H9 (cell line): ENCODE data around the gene MAPK13. TPM values are rescaled to one million over a fixed set of nuclear protein-coding genes. Genes with fewer than 3 reads are reported as not detected.

ENCODE experiments used
- DNase-seq: peaks from one replicate; pipeline ENCODE4 v3.0.0-alpha.2; 2017
- H2AFZ ChIP-seq: one replicate; pipeline ENCODE4 v1.6.1; 2013; ENCODE audit warnings: mild to moderate bottlenecking, low read length, control low read depth, moderate library complexity
- H2AK5ac ChIP-seq: 2 replicates; pipeline ENCODE4 v1.6.1; 2013; ENCODE audit warnings: low read length, control low read depth, mixed read lengths; ENCODE audit not compliant: insufficient read length
- H2BK120ac ChIP-seq: one replicate; pipeline ENCODE4 v1.6.1; 2013; ENCODE audit warnings: low read depth, mild to moderate bottlenecking, low read length, control low read depth, inconsistent platforms; ENCODE audit not compliant: poor library complexity, severe bottlenecking
- H2BK12ac ChIP-seq: 2 replicates; pipeline ENCODE4 v1.6.1; 2013; ENCODE audit warnings: low read length, control low read depth, mixed read lengths, low read depth; ENCODE audit not compliant: insufficient read length
- H2BK15ac ChIP-seq: 2 replicates; pipeline ENCODE4 v1.6.1; 2013; ENCODE audit warnings: low read depth, low read length, control low read depth
- H2BK20ac ChIP-seq: one replicate; pipeline ENCODE4 v1.6.1; 2013; ENCODE audit warnings: low read depth, mild to moderate bottlenecking, low read length, control low read depth, inconsistent platforms; ENCODE audit not compliant: poor library complexity, severe bottlenecking
- H2BK5ac ChIP-seq: 2 replicates; pipeline ENCODE4 v1.6.1; 2013; ENCODE audit warnings: low read length, control low read depth, mixed read lengths; ENCODE audit not compliant: insufficient read length
- H3K14ac ChIP-seq: 2 replicates; pipeline ENCODE4 v1.6.1; 2013; ENCODE audit warnings: low read length, control low read depth; ENCODE audit not compliant: insufficient read depth
- H3K18ac ChIP-seq: 2 replicates; pipeline ENCODE4 v1.6.1; 2013; ENCODE audit warnings: low read depth, mild to moderate bottlenecking, mixed read lengths, low read length, control low read depth; ENCODE audit not compliant: insufficient read length
- H3K23ac ChIP-seq: 2 replicates; pipeline ENCODE4 v1.6.1; 2013; ENCODE audit warnings: low read length, control low read depth, mixed read lengths, low read depth; ENCODE audit not compliant: insufficient read length
- H3K23me2 ChIP-seq: 2 replicates; pipeline ENCODE4 v1.6.1; 2013; ENCODE audit warnings: low read depth, mild to moderate bottlenecking, mixed read lengths, low read length, control low read depth; ENCODE audit not compliant: insufficient read length, poor library complexity, severe bottlenecking
- H3K27ac ChIP-seq: 2 replicates; pipeline ENCODE4 v1.5.1; 2013; ENCODE audit warnings: low read length, control low read depth, mixed read lengths, low read depth; ENCODE audit not compliant: insufficient read length
- H3K27me3 ChIP-seq: 2 replicates; pipeline ENCODE4 v1.6.1; 2013; ENCODE audit warnings: low read length, control low read depth, inconsistent platforms; ENCODE audit not compliant: insufficient read depth
- H3K4ac ChIP-seq: 2 replicates; pipeline ENCODE4 v1.6.1; 2013; ENCODE audit warnings: low read depth, mild to moderate bottlenecking, control low read depth, inconsistent platforms, low read length, moderate library complexity
- H3K4me1 ChIP-seq: 2 replicates; pipeline ENCODE4 v1.6.1; 2013; ENCODE audit warnings: low read length, control low read depth, inconsistent platforms; ENCODE audit not compliant: insufficient read depth
- H3K4me2 ChIP-seq: 2 replicates; pipeline ENCODE4 v1.6.1; 2013; ENCODE audit warnings: low read length, control low read depth, mixed read lengths; ENCODE audit not compliant: insufficient read length, insufficient read depth
- H3K56ac ChIP-seq: 2 replicates; pipeline ENCODE4 v1.6.1; 2013; ENCODE audit warnings: low read depth, mild to moderate bottlenecking, mixed read lengths, low read length, control low read depth; ENCODE audit not compliant: insufficient read length
- H3K79me1 ChIP-seq: 2 replicates; pipeline ENCODE4 v1.6.1; 2013; ENCODE audit warnings: low read depth, mild to moderate bottlenecking, moderate library complexity, low read length, control low read depth, inconsistent platforms; ENCODE audit not compliant: insufficient read depth, poor library complexity, severe bottlenecking
- H3K79me2 ChIP-seq: 2 replicates; pipeline ENCODE4 v1.6.1; 2013; ENCODE audit warnings: low read length, control low read depth, inconsistent platforms; ENCODE audit not compliant: insufficient read depth
- H3K9ac ChIP-seq: 2 replicates; pipeline ENCODE4 v1.6.1; 2013; ENCODE audit warnings: low read length, control low read depth, mixed read lengths; ENCODE audit not compliant: insufficient read length; ENCODE audit errors: extremely low read depth
- H3K9me3 ChIP-seq: one replicate; pipeline ENCODE4 v1.6.1; 2013; ENCODE audit warnings: low read depth, low read length, inconsistent platforms; ENCODE audit not compliant: control insufficient read depth
- H3T11ph ChIP-seq: one replicate; pipeline ENCODE4 v1.6.1; 2013; ENCODE audit warnings: mild to moderate bottlenecking, low read length, control low read depth, inconsistent platforms
- H4K20me1 ChIP-seq: one replicate; pipeline ENCODE4 v1.6.1; 2013; ENCODE audit not compliant: control insufficient read depth, insufficient read length, insufficient read depth
- H4K5ac ChIP-seq: 2 replicates; pipeline ENCODE4 v1.6.1; 2013; ENCODE audit warnings: low read depth, mild to moderate bottlenecking, mixed read lengths, low read length, control low read depth; ENCODE audit not compliant: insufficient read length
- H4K8ac ChIP-seq: replicated peaks from 2 replicates; pipeline ENCODE4 v1.6.1; 2013; ENCODE audit warnings: low read length, control low read depth, mixed read lengths, low read depth; ENCODE audit not compliant: insufficient read length
- H4K91ac ChIP-seq: 2 replicates; pipeline ENCODE4 v1.6.1; 2013; ENCODE audit warnings: low read depth, mild to moderate bottlenecking, moderate library complexity, mixed read lengths, low read length, control low read depth; ENCODE audit not compliant: insufficient read length
- H3K27ac Mint-ChIP-seq, 3 experiments: 2 replicates in 2 of 3; 3 replicates in 1 of 3; pipeline ENCODE4 v1.8.0; 2020 to 2021; ENCODE audit warnings: mixed read lengths in 3 of 3, mild to moderate bottlenecking in 1 of 3, moderate library complexity in 1 of 3
- H3K27me3 Mint-ChIP-seq: 2 replicates; pipeline ENCODE4 v1.8.0; 2021; ENCODE audit warnings: low read depth, mild to moderate bottlenecking, moderate library complexity, mixed read lengths
- H3K36me3 Mint-ChIP-seq, 3 experiments: 2 replicates in 2 of 3; 3 replicates in 1 of 3; pipeline ENCODE4 v1.8.0; 2020 to 2021; ENCODE audit warnings: low read depth in 3 of 3, mixed read lengths in 3 of 3; ENCODE audit not compliant: insufficient read depth in 1 of 3
- H3K4me1 Mint-ChIP-seq, 2 experiments: 2 replicates each; pipeline ENCODE4 v1.8.0; 2020; ENCODE audit warnings: mixed read lengths in 2 of 2
- H3K4me3 Mint-ChIP-seq, 2 experiments: 2 replicates in 1 of 2; 3 replicates in 1 of 2; pipeline ENCODE4 v1.8.0; 2020 to 2021; ENCODE audit warnings: mild to moderate bottlenecking in 2 of 2, mixed read lengths in 2 of 2, moderate library complexity in 1 of 2
- H3K9me3 Mint-ChIP-seq, 2 experiments: 2 replicates in 1 of 2; 3 replicates in 1 of 2; pipeline ENCODE4 v1.8.0; 2020; ENCODE audit warnings: mild to moderate bottlenecking in 2 of 2, mixed read lengths in 2 of 2, moderate library complexity in 1 of 2
- WGBS: extraction: QIAGEN DNeasy Blood & Tissue Kit; methylation state at CpG from one replicate; pipeline ENCODE4 v1.1.7; 2013; ENCODE audit warnings: missing lambda C conversion rate, low lambda C conversion rate, mixed read lengths; ENCODE audit not compliant: insufficient read length; ENCODE audit errors: extremely low coverage; 5-methylcytosine and 5-hydroxymethylcytosine counted together
- total RNA-seq: library from RNA; stranded (reverse); gene quantifications from 2 replicates; pipeline ENCODE4 v1.2.1, GENCODE V29; 2021
- TF ChIP-seq, protein P1 (sequence below): fragments of 200-600 bp; sonication (generic); conservative IDR thresholded peaks from 3 replicates; pipeline ENCODE4 v1.8.0; 2021; ENCODE audit warnings: antibody characterized with exemption, mild to moderate bottlenecking

Gene MAPK13
- total RNA-seq, 1 experiment from 2014 or later, result 18.9 TPM

DNA sequence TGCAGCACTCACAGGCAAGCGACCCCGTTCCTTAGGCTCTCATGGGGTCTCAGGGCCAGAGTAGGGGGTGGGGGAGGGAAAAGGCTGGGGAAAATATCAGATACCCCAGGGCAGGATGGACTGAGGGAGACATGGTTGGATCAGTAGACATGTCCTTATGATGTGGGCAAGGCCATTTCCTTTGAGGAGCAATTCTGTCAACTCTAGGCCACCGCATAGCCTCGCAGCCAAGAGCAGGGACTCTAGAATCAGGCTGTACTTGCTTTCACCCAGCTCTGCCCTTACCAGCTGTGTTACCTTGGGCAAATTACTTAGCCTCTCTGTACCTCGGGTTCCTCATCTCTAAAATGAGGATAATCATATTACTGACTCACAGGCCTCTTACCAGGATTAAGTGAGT lies 2.2 kb upstream of the MAPK13 start:
- Mint-ChIP-seq H3K4me1 (peaks cover 26 to 28% of the 10 kb centered on the region in 2 experiments), H3K4me3 (no peak overlapping the region), H3K27me3 (peaks cover 14% of the 10 kb centered on the region), H3K27ac (no peak overlapping the region), H3K36me3 (no peaks in the 10 kb centered on the region; a peak in 2 of 7 replicates), H3K9me3 (peaks cover 0 to 2% of the 10 kb centered on the region in 2 experiments; a peak in 1 of 5 replicates)
- Histone ChIP-seq H3K9ac (no peak overlapping the region), H4K5ac (no peak overlapping the region), H2AFZ (no peak overlapping the region), H3K4ac (no peak overlapping the region), H2BK15ac (no peak overlapping the region), H2BK120ac (no peak overlapping the region), H3T11ph (no peak overlapping the region), H3K23ac (no peak overlapping the region), H2BK12ac (no peak overlapping the region), H3K27me3 (no peaks in the 10 kb centered on the region; the same call in 1 of the 2 replicates), H3K56ac (no peak overlapping the region), H2BK5ac (no peak overlapping the region), H3K4me1 (peaks cover 5% of the 10 kb centered on the region), H4K20me1 (no peaks in the 10 kb centered on the region), H3K4me2 (no peak overlapping the region), H3K18ac (no peak overlapping the region), H3K9me3 (no peaks in the 10 kb centered on the region), H4K8ac (no peak overlapping the region), H3K79me2 (no peaks in the 10 kb centered on the region), H3K14ac (no peak overlapping the region), H3K23me2 (peaks cover 8% of the 10 kb centered on the region), H4K91ac (no peak overlapping the region), H3K79me1 (no peaks in the 10 kb centered on the region), H3K27ac (no peak overlapping the region), H2AK5ac (no peak overlapping the region), H2BK20ac (no peak overlapping the region)
- WGBS, result no CpG with 5 or more reads among the region's 5 CpGs
- DNase-seq, result no peak
- TF ChIP-seq, protein P1, sequence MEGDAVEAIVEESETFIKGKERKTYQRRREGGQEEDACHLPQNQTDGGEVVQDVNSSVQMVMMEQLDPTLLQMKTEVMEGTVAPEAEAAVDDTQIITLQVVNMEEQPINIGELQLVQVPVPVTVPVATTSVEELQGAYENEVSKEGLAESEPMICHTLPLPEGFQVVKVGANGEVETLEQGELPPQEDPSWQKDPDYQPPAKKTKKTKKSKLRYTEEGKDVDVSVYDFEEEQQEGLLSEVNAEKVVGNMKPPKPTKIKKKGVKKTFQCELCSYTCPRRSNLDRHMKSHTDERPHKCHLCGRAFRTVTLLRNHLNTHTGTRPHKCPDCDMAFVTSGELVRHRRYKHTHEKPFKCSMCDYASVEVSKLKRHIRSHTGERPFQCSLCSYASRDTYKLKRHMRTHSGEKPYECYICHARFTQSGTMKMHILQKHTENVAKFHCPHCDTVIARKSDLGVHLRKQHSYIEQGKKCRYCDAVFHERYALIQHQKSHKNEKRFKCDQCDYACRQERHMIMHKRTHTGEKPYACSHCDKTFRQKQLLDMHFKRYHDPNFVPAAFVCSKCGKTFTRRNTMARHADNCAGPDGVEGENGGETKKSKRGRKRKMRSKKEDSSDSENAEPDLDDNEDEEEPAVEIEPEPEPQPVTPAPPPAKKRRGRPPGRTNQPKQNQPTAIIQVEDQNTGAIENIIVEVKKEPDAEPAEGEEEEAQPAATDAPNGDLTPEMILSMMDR, result no peak
